SKM-1 treated with dmso at 0.1 percent for 144 hours (cell line): Measurements from ENCODE around the gene WBP1.
"Not testable (repeated sequence)": the region's sequence is repeated elsewhere in the genome, so short reads cannot be mapped to it uniquely, and the experiment has no call there.

Experiments
- DNase-seq: peaks from one replicate; lab custom pipeline; 2025; ENCODE audit not compliant: unreplicated experiment; lab: John Stamatoyannopoulos, UW

WBP1 gene

DNA sequence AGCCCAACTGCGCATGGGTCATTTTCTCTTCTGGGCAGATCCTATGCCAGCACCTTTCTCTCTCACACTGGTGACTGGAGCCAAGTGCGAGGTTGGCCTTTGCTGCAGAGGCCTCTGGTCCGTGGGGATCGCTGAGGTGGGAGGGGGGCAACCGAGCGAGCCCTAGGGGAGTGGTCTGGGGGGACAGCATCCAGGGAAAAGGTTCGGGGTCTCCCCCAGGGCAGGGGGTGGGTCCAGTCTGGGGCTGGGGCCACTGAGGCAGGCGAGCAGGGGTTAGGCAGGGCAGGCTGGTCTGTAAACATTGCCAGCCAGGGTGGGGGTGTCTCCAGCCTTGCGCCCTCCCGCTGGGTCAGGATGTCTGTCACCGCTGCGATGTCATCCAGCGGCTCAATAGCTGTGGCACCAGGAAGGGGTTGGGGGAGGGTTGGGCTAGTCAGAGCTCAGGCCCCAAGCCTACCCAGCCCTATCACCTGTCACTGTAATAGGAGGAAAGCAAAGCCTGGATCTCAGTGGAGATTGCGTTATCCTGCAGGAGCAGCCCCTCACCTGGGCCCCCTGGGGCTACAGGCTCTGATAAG is 32.0 kb upstream of the WBP1 start:
- DNase-seq, result no peak

DNA sequence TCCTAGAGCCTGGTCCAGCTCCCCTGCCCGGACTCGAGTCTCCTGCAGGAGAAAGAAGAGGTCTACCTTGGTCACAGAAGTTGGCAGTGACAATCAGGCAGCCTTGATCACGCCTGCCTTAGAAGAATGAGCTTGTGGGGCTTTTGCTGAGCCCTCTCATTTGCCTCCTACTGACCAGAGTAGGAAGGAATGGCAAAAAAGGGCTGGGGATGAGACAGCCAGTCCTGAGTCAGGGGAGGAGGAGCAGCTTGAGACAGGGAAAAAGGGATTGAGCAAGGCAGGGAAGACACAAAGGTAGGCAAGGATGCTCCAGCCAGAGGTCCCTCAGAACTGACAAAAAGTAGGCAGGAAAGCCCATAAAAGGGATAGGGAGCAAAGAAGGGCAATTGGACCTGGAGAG is 30.7 kb upstream of the WBP1 start:
- no peak for DNase-seq

DNA sequence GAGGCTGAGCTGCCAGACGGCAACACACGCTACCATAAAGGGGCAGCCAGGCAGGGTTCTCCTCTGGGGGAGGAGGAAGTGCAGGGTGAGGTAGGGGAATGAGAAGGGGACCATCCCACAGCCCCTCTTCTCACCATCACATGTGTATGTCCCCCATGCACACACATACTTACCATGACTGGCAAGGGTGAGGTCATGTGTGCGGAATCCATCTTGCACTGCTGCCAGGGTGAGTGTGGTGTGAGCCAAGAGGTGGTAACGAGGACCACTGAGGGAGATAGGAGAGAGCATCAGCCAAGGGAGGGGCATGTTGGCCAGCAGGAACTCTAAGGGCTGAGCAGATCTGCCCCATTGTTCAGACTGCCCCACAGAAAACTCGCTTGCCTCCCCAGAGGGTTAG is 29.6 kb upstream of the WBP1 start:
- no peak for DNase-seq

DNA sequence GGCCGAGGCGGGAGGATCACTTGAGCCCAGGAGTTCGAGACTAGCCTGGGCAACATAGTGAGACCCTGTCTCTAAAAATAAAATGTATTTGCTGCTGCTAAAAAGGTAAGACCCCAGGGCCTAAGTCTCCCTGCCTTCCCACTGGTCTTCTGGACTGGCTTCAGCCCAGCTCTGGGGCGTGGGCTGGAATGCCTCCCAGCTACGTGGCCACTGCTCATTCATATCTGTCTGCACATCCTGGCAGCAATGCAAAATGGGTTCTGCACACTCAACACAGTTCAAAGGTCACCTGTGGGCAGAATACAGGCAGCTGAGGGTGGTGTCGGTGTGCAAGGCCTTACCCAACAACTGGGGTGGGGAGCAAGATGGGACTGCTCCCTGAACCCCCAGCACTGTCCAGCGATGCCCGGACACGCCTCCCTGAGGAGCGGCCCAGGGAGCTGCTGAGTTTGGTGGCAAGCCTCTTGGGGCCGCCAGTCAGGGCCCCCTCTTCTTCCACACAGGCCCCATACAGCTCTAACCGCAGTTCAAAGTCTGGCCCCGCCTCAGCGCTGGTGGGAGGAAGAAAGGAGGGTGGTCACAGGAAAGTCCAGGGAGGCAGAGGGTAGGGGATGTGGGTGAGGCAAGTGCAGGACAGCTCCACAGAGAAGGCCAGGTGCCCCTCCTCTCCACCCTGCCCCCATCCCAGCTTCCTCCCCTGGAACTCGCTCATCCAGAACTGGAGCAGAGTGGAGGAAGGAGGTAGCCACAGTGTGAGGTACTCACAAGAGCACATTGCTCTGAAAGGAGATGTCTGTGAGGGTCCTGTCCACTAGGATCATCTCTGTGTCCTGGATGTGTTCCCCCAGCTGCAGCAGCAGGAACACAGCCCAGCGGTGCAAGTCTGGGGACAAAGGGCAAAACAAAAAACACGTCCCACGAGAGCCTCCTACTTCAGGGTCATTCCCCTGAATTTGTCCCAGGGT is 28.5 kb upstream of the WBP1 start:
- DNase-seq, result no peak

DNA sequence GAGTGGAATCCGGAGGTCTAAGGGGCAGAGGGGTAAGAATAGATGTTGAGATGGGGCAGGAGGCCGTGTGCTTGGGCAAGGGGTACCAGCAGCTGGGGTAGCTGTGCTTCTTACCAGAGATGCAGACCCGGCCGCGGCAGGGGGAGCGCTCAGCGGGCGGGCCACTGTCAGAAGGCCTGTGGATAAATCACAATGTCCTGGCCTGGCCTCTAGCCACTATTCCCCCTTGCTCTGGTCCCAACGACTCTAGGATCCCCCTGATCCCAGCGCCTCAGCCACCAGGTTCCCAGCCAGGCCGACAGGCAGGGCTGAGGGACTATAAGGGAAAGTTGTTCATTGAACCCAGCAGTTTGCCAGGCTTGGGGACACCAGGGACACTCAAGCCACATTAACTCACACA is 27.7 kb upstream of the WBP1 start:
- no peak for DNase-seq

DNA sequence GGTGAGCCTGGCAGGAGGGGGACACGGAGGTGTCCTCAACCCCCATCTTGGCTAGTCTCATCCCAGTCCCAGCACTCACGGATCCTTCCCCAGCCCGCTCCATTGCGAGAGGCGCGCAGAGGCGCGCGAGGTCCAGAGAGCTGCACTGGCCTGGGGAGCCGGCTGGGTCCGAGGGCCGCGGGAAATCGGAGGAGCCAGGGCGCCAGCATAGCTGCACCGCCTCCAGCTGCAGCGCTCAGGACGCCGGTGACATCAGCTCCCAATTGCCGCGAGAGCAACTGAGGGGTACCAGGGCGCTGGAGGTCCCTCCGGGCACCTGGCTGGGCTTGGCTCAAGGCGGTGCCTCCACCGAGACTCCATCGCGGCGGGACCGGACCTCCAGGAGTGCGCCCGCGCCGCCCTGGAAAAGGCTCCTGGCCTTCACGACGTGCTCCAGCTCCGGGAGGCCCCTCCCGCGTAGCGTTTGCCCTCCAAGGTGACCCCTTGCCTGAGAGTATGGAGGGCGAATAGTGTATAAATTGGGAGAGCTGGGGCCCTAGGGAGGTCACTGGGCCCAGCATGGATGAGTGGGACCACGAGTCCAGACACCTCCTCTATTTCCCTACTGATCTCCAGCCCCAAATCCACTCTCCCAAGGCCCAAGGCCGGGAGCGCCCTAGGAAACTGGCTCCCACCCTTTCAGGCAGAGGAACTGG is 22.0 kb upstream of the WBP1 start:
- DNase-seq, result no peak

DNA sequence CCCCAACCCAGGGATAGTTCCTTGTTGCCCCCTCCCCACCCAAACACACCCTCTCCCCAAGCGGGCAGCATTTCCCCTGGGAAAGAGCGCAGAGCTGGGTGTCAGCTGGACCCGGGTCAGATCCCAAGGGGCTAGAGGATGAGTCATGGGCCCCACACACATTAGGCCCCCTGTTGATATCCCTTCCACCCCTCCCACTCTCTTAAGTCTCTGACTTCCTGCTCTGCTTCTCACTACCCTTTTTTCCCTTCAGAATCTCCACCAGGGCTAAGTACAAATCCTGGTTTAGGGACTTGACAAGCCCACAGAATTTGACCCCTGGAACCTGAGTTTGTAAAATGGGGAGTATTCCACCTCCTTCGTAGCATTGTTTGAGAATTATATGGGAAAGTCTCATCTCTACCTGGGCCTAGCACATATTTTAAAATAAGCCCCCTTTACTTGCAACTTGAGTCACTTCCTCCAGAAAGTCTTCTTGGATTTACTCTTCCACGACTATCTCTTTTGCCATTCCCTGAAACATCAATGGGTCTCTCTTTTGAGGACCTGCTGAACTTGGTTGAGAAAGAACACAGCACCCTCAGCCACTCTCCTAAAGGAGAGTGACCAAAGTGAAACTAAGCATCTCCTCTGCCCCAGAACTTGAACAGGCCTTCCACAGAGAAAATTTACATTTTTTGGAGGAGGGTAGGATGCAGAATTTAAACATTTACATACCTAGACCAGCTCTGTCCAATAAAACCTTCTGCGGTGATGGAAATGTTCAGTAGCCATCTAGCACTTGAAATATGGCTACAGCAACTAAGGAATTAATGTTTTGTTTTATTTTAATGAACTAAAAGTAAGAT is 21.2 kb upstream of the WBP1 start:
- DNase-seq, result no peak

DNA sequence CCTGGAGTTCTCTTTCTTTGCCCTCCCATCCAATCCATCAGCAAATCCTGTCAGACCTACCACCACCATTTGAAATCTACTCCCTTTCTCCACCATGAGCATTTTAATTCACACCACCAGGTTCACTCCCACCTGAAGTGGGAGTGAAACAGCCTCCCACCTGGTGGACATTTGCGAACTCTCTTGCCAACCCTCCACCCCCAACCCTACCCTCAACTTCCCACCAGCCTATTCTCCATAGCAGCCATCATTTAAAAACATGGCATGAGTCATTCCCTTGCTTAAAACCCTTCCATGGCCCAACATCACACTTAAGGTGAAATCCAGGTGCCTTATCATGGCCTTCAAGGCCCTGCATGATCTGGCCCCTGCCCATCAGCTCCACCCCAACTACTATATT is 20.0 kb upstream of the WBP1 start:
- DNase-seq, result no peak

DNA sequence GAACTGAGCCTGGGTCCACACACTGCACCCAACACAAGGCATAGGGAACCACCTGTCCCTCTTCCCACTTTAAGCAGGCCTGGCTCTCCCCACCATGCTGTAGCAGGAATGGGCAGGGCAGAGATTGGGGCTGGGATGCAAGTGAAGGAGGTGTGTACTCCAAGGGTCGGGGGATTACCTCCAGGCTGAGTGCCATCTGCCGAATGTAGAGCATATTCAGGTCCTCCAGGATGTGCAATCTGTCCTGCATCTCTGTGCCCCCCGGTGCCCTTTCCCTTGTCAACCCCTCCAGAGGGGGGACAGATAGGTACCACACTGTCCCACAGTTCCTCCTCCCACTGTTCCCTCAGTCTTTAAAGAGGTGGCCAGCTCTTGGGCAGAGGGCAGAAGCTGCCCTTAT is 18.9 kb upstream of the WBP1 start:
- DNase-seq, result no peak

DNA sequence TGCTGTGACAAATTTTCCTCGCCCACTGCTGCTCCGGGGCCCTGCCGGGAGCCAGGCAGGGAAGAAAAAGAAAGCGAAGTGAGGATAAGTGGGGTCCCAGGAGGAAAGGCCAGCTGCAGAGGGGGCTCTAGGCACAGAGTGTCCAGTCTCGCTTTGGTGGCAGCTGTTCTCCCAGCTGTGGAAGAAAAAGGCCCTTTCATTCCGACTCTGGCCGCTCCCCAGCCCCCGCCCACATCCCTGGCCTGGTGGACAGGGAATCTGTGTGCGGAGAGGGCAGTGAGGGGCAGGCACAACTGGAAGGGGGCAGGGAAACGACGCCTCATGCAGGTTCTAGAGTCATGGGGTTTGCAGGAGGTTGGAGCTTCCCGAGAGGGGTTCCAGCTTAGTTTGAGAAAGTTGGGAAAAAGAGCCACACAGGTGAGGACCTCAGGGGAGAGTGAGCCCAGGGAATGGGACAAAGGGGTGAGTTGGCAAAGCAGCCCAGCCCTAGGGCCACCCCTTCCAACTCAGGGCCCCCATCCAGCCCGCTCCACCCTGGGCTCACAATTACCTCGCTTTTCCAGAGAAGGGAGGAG is 18.3 kb upstream of the WBP1 start:
- DNase-seq, result no peak

DNA sequence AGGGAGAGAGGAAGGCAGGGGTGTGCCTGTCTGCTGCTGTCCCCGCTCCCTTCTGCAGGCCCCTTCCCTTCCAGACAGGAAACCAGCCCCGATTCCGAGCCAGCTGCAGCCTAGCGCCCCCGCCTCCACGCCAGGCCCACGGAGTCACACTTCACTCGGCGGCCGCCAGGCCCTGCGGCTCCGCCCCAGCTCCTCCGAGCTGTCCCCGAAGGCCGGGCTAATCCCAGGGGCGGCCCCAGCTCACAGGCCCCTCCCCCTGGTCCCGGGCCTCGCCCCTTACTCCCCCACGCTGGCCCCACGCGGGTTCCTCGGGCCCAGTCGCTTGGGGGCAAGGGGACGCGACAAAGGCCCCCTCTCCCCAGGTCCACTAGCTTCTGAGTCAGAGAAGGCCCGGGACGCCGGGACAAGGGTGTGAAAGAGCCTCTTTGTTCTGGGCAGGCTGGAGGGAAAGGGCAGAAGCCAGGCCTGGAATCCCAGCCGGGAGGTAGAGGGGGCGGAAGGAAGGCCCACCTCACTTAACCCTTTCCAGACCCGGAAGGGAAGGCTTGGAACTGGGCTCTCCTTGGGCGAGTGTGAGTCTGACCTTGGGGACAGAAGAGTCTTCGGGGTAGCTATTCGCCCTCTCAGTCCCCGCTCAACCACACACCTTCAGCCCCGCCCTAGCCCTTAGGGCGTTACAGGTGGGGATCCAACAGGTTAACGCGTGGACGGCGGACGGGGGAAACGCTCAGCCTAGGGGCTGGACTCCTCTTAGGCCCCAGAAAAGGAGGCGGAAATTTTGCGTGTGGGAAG is 17.7 kb upstream of the WBP1 start:
- peak; percentile 70 for DNase-seq

DNA sequence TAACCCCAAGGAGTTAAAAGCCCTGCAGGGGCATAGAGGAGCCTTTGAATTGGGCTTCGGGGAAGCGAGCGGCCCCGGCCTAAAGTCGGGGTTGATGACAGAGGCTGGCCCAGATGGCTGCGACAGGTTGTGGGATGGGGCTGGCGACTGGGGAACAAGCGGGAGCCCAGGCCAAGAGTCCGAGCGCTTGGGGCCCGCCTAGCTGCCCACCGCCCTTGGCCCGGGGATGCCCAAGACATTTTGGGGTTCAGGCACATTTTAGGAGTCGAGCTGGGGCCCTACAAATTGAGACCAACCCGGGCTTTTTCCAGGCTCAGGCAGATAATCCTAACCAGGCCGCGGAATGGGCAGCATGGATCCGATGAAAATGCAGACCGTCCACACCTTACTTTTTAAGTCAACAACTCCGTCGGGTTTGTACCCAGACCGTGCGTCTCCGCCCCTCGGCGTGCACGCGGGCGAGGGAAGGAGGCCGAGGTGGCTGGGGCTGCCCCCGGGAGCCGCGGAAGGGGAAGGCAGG is 17.0 kb upstream of the WBP1 start:
- no peak for DNase-seq

DNA sequence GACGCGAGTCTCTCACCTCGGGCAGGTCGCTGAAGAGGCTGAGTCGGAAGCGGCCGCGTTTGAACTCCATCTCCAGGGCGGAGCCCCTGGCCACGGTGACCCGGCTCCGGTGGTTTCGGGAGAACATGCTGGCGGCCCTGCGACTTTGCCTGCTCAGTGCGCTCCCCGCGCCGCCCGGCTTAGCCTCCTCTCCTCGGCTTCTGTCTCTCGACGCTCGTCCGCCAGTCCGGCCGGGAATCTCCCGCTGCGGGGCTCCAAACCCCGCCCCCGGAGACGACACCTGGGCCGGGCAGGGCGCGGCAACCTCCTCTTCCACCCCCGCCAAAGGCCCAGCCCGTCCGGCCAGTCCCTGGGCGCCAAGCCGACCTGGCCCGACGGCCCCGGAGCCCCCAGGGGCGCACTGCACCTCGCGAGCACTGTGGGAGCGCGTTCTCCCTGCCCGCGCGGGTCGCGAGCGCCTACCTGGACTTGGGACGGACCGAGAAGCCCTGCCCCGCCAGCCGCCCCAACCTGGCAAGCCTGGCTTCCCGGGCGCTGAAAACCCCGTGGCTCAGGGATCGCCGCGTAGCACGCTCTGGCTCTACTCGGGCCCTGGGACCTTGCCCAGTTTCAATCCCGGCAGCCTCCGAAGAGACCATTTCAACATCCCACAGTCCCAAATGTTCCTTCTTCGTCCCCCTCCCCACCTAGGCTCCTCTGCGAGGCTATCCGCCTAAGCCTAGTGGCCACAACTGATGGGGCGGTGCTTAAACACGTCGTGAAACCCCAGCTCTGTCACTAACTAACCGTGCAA is 16.4 kb upstream of the WBP1 start, which contains the start of gene RTKN:
TSS of gene RTKN (minus strand) at position 248 of the 793 bp plus-strand sequence. CDS start at position 127, 121 bp downstream.
- DNase-seq, result no peak

DNA sequence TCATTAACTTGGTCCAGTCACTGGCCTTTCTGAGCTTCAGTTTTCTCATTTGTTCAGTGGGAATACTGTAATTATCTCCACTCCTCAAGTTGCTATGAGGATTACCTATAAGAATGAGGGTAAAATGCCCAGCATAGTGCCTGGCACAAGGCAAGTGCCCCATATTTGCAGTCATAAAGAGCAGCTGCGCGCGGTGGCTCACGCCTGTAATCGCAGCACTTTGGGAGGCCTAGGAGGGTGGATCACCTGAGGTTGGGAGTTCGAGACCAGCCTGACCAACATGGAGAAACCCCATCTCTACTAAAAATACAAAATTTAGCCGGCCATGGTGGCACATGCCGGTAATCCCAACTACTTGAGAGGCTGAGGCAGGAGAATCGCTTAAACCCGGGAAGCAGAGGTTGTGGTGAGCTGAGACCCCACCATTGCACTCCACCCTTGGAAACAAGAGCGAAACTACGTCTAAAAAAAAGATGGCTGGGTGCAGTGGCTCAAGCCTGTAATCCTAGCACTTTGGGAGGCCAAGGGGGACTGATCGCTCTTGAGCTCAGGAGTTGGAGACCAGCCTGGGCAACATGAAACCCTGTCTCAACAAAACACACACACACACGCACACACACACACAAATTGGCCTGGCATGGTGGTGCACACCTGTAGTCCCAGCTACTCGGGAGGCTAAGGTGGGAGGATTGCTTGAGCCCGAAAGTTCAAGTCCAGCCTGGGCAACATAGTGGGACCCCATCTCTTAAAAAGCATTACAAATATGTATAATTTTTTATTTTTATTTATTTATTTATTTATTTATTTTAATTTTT is 15.5 kb upstream of the WBP1 start:
- not testable (repeated sequence) for DNase-seq

DNA sequence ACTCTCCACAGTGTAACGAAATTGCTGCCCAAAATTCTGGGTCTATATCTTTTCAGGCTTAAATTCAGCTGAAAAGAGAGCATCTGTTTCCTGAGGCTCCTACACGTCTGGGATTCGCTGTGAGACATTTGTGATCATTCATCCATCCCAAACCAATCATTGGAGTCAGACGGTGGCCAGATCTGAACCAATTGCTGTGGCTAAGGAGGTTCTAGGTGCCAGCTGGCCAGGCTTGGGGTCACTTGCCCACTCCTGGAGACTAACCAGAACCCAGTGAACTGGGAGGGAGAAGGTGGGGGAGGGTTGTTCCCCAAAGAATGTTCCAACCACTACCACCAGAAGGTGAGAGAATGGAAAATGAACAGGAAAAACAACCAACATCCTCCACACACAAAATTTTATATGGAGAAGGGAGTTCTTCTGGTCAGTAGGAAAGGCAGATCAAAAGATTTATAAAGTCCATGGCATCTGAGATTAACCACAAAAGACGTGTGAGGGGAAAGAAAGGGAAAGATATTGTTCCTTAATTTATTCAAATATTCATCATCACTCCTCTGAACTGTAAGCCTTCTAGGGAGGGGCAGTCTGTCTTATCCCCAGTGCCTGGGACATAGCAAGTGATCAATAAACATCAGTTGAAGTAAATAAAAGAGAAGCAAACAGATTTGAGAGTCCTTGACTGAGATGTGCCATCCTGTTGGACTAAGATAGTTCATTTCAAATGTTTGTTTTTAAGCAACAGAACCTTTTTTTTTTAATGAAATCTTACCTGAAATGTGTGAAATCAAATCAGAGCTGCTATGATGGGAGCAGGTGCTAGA is 13.5 kb upstream of the WBP1 start:
- DNase-seq, result no peak

DNA sequence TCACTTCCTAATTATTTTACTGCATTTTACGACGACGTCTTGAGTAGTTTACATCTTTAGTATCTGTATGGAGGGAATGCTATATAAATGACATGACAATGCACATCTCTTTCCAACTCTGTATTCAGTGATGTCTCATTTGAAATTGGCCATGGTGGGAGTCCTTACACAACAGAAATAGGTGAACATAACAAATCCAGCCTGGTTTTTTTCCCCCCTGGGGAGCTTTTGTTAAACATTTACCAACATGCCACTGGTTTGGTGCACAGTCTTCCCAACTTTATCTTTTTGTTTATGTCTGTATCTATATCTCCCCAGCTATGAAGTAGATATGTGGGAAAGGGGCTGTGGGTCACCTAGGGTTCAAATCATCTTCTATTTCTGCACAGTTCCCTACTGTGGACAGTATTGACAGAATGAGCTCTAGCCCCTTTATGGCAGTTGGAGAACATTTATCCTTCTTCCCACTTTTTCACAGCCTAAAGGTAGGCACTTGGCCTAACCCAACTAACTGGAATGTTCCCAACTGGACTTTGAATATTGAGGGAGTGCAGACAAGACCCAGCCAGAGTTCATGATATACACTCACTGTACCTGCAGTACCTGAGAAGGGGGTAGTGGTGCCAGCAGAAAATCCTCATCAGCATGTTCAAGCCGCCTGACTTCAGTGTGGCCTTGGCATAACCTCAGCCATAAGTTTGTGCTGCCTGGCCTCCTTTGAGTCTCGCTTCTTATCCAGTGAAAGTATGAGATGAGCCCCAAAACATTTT is 10.8 kb upstream of the WBP1 start:
- no peak for DNase-seq
